HG03457 (cell line): ENCODE measurements around the gene CGREF1.

Experiments
- ATAC-seq: cut with Tn5 transposase; IDR thresholded peaks from one replicate; pipeline ENCODE4 v1.9.1; 2021; ENCODE audit warnings: moderate number of reproducible peaks; ENCODE audit not compliant: unreplicated experiment

Gene CGREF1, protein sequence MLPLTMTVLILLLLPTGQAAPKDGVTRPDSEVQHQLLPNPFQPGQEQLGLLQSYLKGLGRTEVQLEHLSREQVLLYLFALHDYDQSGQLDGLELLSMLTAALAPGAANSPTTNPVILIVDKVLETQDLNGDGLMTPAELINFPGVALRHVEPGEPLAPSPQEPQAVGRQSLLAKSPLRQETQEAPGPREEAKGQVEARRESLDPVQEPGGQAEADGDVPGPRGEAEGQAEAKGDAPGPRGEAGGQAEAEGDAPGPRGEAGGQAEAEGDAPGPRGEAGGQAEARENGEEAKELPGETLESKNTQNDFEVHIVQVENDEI

DNA sequence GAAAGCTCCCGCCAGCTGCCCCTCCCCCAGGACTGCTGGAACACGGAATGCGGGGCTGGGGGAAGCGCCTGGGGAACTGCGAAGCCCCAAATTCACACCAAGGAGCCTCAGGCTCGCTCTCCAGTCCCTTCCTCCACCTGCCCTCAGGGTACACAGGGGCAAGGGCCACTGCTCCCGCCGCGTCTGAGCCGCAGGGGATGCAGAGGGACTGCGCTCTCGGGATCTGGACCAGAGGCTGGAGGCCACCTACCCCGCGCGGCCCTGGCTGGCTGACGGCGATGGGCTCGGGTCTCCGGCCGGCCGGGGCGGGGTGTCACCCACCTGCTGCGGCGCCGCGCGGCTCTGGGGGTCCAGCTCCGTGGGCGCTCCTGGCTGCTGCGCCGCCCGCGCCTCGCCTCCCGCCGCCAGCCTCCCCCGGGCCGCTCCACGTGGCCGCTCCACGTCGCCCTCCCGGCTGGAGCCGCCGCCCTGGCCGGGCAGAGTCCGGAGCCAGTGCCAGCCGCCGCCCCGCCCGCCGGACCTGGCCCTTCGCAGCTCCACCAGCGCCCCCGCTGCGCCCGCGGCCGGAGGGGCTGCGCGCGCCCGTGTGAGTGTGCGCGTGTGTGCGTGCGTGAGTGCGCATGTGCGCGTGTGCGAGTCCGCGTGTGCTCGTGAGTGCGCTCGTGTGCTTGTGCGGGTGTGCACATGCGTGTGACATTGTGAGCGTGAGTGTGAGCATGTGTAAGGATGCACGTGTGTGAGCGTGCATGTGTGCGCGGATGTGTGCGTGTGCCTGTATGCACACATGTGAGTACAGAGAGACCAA is at the start of gene CGREF1:
TSS of gene CGREF1 (minus strand) at position 604 of the 805 bp plus-strand sequence. CDS start 14,762 bp downstream, outside the sequence.
- no peak for ATAC-seq

GRCh38 chr2:27164960-27165763 is 46.2 kb upstream of the CGREF1 start:
- no peak for ATAC-seq

GRCh38 chr2:27162151-27163121 is 43.5 kb upstream of the CGREF1 start:
- no peak for ATAC-seq

GRCh38 chr2:27160191-27160590 is 41.3 kb upstream of the CGREF1 start:
- no peak for ATAC-seq

GRCh38 chr2:27159271-27159670 is 40.3 kb upstream of the CGREF1 start:
- no peak for ATAC-seq

DNA sequence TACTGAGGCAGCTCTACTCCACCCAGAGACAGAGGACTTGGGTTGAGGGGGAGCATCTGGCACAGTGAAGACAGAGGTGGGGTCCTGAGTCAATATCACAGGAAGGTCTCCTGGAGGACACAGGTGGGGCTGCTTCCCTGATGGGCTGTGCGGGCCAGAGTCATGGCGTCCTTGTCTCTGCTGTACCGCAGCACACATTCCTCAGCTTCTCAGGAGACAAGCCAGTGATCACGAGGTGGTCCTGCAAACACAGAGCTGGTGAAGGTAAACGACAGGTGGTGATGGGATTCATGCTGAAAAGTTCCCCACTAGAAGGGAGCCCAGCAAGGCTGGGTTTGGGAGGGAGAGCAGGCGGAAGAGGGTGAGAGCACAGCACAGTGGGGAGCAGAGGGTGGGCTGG is 39.5 kb upstream of the CGREF1 start:
- ATAC-seq: no peak

DNA sequence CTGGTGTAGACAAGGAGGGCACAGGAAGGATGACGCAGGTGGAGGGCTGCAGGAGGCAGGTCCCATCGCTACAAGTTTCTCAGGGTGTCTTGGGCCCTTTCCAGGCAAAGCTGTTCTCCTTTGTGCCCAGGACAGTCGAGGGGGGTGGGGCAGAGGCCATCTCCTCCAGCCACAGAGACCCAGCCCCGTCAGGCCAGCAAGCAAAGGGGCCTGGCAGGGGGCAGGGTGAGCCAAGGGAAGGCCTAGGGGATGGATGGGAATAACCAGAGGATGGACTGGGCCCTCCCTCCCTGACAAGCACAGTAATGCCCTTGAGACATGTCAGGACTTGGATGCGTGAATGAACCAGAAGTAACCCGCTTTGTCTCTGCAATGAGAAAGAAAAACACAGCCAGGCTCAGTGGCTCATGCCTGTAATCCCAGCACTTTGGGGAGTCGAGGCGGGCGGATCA is 36.2 kb upstream of the CGREF1 start:
- ATAC-seq: no peak

DNA sequence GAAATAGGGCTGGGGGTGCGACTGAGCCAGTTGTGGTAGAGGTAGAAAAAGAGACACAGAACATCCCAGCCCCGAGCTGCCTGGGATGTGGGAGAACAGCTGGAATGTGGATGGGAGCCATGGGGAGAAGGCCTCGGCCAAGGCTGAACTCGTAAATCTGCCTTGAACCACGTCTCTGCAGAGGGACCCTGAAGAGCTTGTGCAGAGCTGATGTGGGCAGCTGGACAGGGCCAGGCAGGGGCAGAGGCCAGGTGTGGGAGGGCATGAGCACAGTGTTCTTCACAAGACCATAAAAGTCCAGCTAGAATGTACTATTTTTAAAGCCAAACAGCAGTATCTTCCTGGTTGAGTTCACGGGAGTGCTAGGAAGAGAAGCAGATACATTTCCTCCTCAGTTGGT is 35.6 kb upstream of the CGREF1 start:
- no peak for ATAC-seq

GRCh38 chr2:27152796-27153464 is 34.0 kb upstream of the CGREF1 start:
- ATAC-seq: no peak

DNA sequence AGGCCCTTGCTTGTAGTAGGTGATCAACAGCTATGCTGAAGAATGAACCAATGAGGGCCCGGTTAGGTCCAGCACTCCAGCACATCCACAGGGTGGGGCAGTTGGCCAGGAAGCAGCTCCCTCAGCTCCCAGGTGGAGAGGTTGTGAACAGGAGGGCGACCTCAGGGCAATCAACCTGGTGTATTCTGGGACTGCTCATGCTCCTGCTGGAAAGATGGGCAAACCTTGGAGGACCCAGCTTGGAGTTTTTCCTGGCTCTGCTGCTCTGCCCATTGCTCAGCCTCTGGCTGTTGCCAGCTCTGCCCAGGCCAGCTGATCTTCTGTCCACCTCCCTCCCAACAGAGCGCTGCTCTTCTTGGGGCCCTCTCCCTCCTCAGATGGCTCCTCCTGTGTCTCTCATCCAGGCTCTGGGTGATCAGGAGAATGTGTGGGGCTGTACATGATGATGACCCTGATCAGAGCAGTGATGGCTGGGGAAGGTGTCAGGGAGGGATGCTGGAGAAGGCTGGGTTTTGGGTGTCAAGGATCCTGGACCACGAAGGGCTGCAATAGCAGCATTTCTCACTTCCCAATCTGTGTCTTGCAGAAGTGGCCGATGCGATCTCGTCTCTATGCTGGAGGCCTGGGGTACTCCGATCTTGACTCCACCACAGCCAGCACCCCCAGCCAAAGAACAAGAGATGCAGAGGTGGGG is 33.3 kb upstream of the CGREF1 start:
- ATAC-seq: no peak

- no peak for ATAC-seq
These were observed 31.8 kb upstream of the CGREF1 start for GRCh38 chr2:27150639-27151230.

- no peak for ATAC-seq
These were observed 30.9 kb upstream of the CGREF1 start for GRCh38 chr2:27149570-27150405.

DNA sequence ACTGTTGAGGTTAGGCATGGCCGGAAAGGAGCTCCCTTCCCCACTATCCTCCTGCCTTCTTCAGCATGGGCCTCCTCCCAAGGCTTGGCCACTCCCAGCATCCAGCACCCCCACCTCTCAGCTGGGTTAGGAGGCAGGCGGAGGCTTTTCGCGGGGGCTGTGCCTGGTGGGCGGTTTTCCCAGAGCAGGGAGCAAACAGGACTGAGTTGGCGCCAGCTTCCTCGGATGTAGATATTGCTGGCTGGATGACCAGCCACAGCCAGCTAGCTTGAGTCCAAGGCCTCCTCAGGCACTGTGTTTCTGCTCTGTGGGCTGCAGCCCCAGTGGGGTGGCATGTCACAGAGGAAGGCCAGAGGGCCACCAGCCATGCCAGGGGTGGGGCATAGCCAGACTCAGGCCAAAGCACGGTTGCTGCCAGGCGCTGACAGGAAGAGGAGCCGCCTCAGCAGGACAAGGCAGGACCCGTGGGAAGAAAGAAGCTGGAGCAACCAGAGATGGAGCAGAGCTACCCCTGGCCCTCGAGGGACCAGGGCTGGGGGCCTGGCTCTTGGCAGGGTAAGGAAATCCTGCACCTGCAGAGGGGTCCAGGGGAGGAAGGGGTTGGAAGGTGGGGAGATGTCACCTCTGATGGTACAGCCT is 30.0 kb upstream of the CGREF1 start, which contains the start of gene TCF23:
TSS of gene TCF23 (plus strand) at position 204 of the 639 bp plus-strand sequence. CDS start at position 334, 130 bp downstream.
- ATAC-seq: no peak

DNA sequence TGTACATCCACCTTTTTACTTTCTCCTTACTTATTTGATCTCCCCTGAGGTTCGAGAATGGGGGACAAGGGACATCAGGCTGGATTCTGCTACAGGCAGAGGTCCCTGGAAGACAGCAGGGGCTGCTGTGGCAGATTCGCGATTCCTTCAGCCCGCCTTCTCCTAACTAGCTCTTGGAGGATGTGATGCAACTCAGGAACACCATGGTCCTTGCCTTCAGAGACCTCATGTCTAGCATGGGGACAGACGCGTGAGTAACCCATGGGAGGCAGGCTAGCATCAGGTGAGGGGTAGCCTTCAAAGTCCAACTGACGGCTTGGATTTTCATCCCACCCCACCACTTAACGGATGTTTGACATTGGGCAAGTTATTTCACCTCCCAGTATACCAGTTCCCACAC is 29.0 kb upstream of the CGREF1 start:
- ATAC-seq: no peak

- no peak for ATAC-seq
These were observed 26.8 kb upstream of the CGREF1 start for GRCh38 chr2:27145682-27146081.

DNA sequence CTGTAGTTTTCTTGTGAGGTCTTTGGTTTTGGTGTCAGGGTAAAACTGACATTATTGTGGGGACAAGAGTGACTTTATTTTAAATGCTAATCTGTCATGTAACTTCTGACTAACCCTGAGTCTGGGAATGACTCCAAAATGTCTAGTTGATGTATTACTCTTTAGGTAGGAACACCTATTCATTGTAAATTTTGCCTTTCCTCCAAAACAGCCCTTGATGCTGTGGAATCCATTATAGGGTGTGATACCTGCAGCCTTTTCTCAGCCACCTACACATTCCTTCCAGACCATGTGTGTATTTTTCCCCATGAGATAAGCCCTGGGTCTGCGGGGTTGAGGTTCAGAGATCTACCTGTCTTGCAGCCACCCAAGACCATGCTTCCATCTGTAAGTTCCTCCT is 24.4 kb upstream of the CGREF1 start:
- ATAC-seq: no peak

- no peak for ATAC-seq
These were observed 20.4 kb upstream of the CGREF1 start, which contains the start of gene PRR30 for GRCh38 chr2:27139310-27139709. TSS of gene PRR30 (minus strand) at chr2:27139410. CDS start at chr2:27138329, 1,081 bp downstream.
